Left hindlimb (tissue), 1 donor: ENCODE measurements around the gene HTRA2.
A peak's percentile ranks its signal among the peaks of the same experiment; 100 is the strongest.
"Not testable (repeated sequence)": the region's sequence is repeated elsewhere in the genome, so short reads cannot be mapped to it uniquely, and the experiment has no call there.

Experiments used
- DNase-seq: peaks from one replicate; pipeline ENCODE4 v3.0.0-alpha.2; 2018

The HTRA2 gene

GRCh38 chr2:74529357-74530238 lies at the start of gene HTRA2, which contains the start of gene AUP1:
HTRA2 (plus strand) TSS chr2:74529933; CDS start chr2:74530007, 74 bp downstream.
AUP1 (minus strand) TSS chr2:74529706; CDS start chr2:74529629, 77 bp downstream.
- DNase-seq, result peak; percentile 99

- no peak for DNase-seq
Observed at GRCh38 chr2:74481431-74481830, 48.3 kb upstream of the HTRA2 start.

DNA sequence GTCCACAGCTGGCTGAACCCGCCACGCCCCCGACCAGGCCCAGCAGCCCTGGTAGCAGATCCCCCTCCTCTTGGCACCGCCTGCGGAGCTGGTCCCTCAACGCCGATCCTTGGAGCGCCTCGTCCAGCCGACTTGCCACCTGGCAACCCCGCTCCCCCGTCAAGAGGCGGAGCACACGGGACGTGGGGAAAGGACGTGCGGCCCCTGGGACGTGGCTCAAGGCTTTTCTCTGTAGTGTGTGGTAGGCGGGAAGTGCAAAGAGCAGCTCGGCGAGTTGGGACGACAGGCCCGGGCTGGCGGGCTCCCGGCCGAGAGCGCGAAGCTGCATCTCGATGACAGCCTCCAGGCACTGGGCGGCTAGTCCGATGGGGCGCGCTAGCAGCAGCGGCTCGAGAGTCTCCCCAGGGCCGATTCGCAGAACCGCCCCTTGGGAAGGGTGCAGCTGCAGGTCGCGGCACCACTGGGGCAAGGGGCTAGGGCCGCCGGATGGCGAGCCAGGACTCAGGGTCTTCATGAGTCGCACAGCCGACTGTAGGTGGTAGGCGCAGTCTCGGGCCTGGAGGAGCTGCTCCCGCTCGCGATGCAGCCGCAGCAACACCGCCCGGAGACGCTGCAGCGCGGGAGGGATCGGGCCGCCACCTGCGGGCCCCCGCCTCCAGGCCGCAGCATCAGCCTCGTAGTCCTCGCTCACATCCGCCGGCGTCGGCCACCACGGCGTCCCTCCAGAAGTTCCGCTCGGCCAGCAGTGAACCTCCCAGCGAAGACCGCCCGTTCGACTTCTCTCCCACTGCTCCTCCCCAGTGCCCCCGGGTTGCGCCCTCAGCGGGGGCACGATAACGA lies 47.6 kb upstream of the HTRA2 start:
- DNase-seq, result no peak

DNA sequence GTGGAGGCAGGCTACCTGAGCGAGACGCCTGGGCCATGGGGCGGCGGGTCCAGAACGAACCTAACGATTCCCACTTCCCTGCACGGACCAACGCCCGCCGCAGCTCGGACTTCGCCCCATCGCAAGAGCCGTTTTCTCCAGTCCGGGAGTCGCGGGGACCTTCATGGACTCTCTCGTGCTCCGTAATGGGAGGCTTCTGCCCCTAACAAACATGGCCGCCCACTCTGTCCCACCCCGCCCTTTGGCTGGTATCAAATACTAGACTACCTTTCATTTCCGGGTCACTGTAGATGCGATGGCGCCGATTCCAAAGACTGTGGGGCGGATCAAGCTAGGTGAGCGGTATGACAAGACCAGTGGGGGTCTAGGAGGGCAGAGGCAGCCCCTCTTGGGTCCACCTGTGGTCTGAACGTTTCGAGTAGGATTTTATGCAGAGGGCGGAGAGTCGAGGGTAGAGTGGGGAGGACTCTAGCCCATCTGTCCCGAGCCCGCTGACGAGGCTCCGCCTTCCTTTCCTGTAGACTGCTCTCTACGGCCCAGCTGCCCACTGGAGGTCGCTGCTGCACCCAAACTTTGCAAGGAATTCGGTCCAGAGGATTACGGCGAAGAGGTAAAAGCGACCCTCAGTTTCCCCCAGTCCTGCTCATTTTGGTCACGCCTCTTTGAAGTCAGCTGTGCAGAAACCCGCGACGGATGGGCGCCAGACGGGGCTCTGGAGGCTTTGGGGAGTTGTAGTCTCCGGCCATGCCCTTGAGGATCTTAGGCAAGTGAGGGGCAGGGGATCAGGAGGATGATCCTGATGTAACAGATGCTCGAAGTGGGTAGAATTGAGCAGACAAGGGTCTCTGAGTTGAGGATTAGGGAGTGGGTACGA lies 46.7 kb upstream of the HTRA2 start, which contains the start of the genes CCDC142 and TTC31:
Gene CCDC142, minus strand, starts transcription at position 198 of the 874 bp plus-strand sequence. Its CDS starts 161 bp downstream, at position 37.
Gene TTC31, plus strand, starts transcription at position 281 of the 874 bp plus-strand sequence. Its CDS starts 15 bp downstream, at position 296.
- peak; percentile 97 for DNase-seq

GRCh38 chr2:74483675-74484164 lies 46.0 kb upstream of the HTRA2 start:
- DNase-seq, result not testable (repeated sequence)

DNA sequence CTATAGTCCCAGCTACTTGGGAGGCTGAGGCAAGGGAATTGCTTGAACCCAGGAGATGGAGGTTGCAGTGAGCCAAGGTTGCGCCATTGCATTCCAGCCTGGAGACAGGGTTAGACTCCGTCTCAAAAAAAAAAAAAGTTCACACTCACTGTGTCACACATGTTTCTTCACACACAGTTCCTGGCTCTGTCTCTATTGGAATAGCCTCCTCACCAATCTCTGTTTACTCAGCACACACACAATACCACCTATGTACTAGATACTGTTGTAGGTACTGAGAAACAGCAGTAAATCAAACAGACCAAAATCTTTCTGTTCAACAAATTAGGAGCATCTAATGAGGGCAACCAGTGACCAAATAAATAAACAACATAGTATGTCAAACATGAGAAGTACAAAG lies 43.6 kb upstream of the HTRA2 start:
- DNase-seq, result no peak

DNA sequence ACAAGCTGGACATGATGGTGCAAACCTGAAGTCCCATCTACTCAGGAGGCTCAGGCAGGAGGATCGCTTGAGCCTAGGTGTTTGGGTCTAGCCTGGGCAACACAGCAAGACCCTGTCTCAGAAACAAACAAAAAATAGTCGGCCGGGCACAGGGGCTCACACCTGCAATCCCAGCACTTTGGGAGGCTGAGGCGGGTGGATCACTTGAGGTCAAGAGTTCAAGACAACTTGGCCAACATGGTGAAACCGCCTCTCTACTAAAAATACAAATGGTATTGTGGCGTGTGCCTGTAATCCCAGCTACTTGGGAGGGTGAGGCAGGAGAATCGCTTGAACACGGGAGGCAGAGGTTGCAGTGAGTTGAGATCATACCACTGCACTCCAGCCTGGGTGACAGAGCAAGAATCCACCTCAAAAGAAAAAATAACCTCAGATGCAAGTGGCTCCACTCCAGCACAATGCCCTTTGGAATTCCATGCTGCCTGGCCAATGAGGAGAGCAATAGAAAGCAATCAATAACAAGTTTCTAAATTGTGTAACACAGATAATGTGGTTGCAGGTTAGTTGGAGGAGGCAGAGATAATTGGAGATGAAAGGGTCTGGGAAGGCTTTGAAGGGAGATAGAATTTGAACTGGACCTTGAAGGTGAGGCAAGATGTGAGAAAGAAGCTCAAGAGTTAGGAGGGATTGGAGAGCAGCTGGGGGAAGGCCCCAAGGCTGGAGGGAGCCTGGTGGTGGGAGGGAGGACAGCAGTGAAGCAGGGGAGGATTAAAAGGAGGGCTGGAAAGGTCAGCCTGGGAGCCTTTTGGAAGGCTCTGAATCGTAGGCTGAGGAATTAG lies 40.9 kb upstream of the HTRA2 start:
- DNase-seq, result no peak

GRCh38 chr2:74489906-74490305 lies 39.8 kb upstream of the HTRA2 start:
- no peak for DNase-seq

- DNase-seq, result no peak
Observed at GRCh38 chr2:74491648-74492544, 37.8 kb upstream of the HTRA2 start.

DNA sequence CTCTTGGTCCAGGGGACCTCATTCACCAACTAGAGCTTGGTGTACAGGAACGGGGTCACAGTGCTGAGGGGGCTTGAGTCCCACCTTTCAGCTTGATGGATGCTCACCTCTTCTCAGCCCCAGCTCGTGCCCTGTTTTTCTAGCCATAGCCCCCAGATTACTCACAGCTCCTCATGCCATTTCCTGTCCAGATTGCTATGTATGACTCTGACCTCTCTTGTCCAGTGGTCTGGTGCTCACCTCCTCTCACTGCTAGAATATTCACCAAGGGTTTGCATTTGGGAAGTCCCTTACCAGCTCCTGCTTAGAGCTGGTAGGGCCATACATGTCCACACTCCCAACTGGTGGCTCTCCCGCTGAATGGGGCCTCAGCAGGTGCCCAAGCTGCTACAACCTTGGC lies 36.2 kb upstream of the HTRA2 start:
- no peak for DNase-seq

DNA sequence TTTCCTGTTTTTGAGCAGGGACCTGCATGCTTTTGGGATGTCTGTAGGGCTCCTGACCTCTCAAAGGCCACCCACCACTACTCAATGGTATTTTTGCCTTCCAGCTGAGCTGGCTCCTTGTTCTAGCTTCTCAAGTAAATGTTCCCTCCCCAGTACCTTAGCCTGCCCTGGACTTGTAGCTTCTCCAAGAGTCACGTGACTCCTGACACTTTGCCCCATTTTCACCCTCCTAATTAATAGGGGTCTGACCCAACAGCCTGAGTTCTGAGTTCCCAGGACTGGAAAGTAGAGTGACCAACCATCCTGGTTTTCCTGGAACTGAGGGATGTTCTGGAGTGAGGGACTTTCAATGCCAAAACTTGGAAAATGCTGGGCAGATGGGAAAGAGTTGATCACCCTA lies 34.3 kb upstream of the HTRA2 start:
- DNase-seq, result no peak

- no peak for DNase-seq
Observed at GRCh38 chr2:74496997-74497776, 32.5 kb upstream of the HTRA2 start.

GRCh38 chr2:74497777-74498499 lies 31.8 kb upstream of the HTRA2 start:
- DNase-seq, result no peak

- DNase-seq, result no peak
Observed at GRCh38 chr2:74498500-74499266, 31.1 kb upstream of the HTRA2 start.

- DNase-seq, result peak; percentile 58
Observed at GRCh38 chr2:74499267-74499939, 30.3 kb upstream of the HTRA2 start, which contains the start of gene LBX2. LBX2 (minus strand) TSS chr2:74499603; CDS start chr2:74499537, 66 bp downstream.

GRCh38 chr2:74499940-74500577 lies 29.7 kb upstream of the HTRA2 start:
- no peak for DNase-seq

DNA sequence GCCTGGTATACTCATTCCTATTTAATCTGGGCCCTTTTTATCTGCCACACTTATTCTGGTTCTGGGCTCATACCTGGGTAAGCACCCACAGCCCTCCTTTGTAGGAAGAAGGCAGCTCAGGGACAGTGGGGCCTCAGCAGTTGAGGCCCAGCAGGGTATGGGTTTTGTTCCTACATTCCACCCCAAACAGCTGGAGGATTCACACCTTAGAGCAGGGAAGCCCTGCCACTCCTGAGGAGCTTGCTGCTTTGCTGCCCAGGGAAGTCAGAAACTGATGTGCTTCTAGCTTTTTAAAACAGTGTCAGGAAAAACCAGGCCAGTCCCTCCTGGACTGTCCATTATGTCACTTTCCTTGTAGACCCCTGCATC lies 29.2 kb upstream of the HTRA2 start:
- no peak for DNase-seq
